ENCODE measurements around the gene CHN1. TPM values are rescaled to one million over a fixed set of nuclear protein-coding genes. Genes with fewer than 3 reads are reported as not detected.

CHN1 gene
- total and polyA plus RNA-seq, 2 of the 8 experiments (the other 6 are each of a cell fraction or from before 2014, with no cell fraction given), result 54.0 to 65.7 TPM

DNA sequence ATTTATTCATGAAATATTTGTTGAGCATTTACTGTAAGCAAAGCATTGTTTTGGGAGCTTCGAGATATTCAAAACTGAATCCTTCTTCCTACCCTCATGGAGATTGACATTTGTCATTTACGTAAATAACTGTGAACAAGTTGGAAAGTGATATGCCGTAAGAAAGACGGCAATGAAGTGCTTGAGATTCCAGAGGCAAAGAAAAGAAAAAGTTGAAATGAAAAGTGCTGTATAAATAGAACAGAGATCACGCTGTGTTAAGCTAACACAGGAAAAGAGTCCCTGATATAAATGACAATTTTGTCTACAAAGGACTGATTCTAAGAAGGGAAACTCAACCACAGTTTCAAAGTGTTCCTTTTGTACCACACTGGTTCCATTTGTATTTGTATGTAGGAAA lies 242.7 kb downstream of the CHN1 start:
- no peaks in the 10 kb centered on the region for H3K36me3 ChIP-seq (ENCODE audit: control insufficient read depth in 2 of 4, insufficient read depth in 4 of 4, low read length in 3 of 4)
- TF ChIP-seq ZNF274 (IDR thresholded peaks at IDR 0.05; ENCODE audit: borderline replicate concordance, extremely low read depth, low read length), result no peak
- TF ChIP-seq HDAC6 (IDR thresholded peaks at IDR 0.05; ENCODE audit: low read depth, low read length), result no peak
- TF ChIP-seq MAFK (IDR thresholded peaks at IDR 0.05; ENCODE audit: low read depth, low read length), result no peak
- TF ChIP-seq CHD2 (IDR thresholded peaks at IDR 0.05; ENCODE audit: low read length), result no peak
- TF ChIP-seq RXRA (IDR thresholded peaks at IDR 0.05; ENCODE audit: insufficient read depth, low read depth, low read length), result no peak
- TF ChIP-seq EZH2 (IDR thresholded peaks at IDR 0.05; ENCODE audit: low read depth, low read length, severe bottlenecking), result no peak
- TF ChIP-seq CTBP2 (IDR thresholded peaks at IDR 0.05; ENCODE audit: borderline replicate concordance, insufficient read depth, insufficient read length, low read length), result no peak
- no peak for TF ChIP-seq CBX5 (IDR thresholded peaks at IDR 0.05; ENCODE audit: low read depth, low read length)
- TF ChIP-seq RBBP5 (IDR thresholded peaks at IDR 0.05; ENCODE audit: borderline replicate concordance, low read depth, low read length), result no peak
- TF ChIP-seq, protein P1, sequence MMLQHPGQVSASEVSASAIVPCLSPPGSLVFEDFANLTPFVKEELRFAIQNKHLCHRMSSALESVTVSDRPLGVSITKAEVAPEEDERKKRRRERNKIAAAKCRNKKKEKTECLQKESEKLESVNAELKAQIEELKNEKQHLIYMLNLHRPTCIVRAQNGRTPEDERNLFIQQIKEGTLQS (IDR thresholded peaks at IDR 0.05; ENCODE audit: insufficient read depth, low read depth, low read length), result no peak
- TF ChIP-seq, protein P2, sequence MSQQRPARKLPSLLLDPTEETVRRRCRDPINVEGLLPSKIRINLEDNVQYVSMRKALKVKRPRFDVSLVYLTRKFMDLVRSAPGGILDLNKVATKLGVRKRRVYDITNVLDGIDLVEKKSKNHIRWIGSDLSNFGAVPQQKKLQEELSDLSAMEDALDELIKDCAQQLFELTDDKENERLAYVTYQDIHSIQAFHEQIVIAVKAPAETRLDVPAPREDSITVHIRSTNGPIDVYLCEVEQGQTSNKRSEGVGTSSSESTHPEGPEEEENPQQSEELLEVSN (IDR thresholded peaks at IDR 0.05), result no peak
- no peak for TF ChIP-seq KDM5A (IDR thresholded peaks at IDR 0.05; ENCODE audit: low read length)
- FAIRE-seq, result no peak
- H2AFZ ChIP-seq (ENCODE audit: low read length), result no peak overlapping the region
- H3K79me1 ChIP-seq (ENCODE audit: low read depth, low read length), result no peaks in the 10 kb centered on the region
- H4K8ac ChIP-seq (ENCODE audit: extremely low read depth, insufficient read depth, low read length), result no peak overlapping the region
- H3K4me3 ChIP-seq (ENCODE audit: extremely low read depth in 1 of 4, insufficient read depth in 2 of 4, low read depth in 3 of 4, low read length in 4 of 4), result no peak overlapping the region
- no peak overlapping the region for H2BK5ac ChIP-seq (ENCODE audit: low read depth, low read length)
- H3K23ac ChIP-seq (ENCODE audit: insufficient read length), result no peak overlapping the region
- no peak overlapping the region for H2BK12ac ChIP-seq (ENCODE audit: low read depth, low read length)
- H3K4ac ChIP-seq (replicated peaks; ENCODE audit: insufficient read length, low read depth, low read length), result no peak overlapping the region
- WGBS, 2 experiments (ENCODE audit: extremely low coverage in 1 of 2, insufficient coverage in 1 of 2, insufficient read length in 1 of 2, insufficient replicate concordance in 2 of 2, low coverage in 1 of 2, low lambda C conversion rate in 2 of 2, missing lambda C conversion rate in 1 of 2), result 93% methylated on average over 5 of the region's 5 CpGs; no CpG with 5 or more reads in 1 of the 2 experiments
- no peak overlapping the region for H3K9ac ChIP-seq (replicated peaks in 1 of 4; ENCODE audit: extremely low read depth in 1 of 4, low read depth in 3 of 4, low read length in 3 of 4)
- H3K56ac ChIP-seq (replicated peaks; ENCODE audit: insufficient read length, low read depth, low read length), result no peak overlapping the region
- no peaks in the 10 kb centered on the region for H4K20me1 ChIP-seq (replicated peaks in 1 of 2; ENCODE audit: control insufficient read depth in 1 of 2, insufficient read depth in 2 of 2, low read length in 2 of 2)
- no peak overlapping the region for H3K4me2 ChIP-seq (ENCODE audit: insufficient read depth in 1 of 2, low read depth in 2 of 2, low read length in 2 of 2)
- H3K9me3 ChIP-seq (ENCODE audit: insufficient read depth in 2 of 2, low read depth in 1 of 2, low read length in 1 of 2), result no peaks in the 10 kb centered on the region
- CTCF ChIA-PET (ENCODE audit: partially characterized antibody), result interaction anchor here (0.8 to 5.8 kb wide), 12 partner anchors 9 to 566 kb away, joined by 3 to 55 read pairs (median 4); no protein-coding TSS in a partner anchor
- no peak overlapping the region for H3K14ac ChIP-seq (ENCODE audit: insufficient read length)
- H2BK120ac ChIP-seq (replicated peaks; ENCODE audit: low read depth, low read length), result no peak overlapping the region
- POLR2A ChIA-PET (ENCODE audit: partially characterized antibody), result interaction anchor here (0.6 to 1.9 kb wide), 5 partner anchors 8 to 264 kb away, joined by 3 to 5 read pairs (median 3); no protein-coding TSS in a partner anchor
- H2AK5ac ChIP-seq (ENCODE audit: low read depth, low read length), result no peak overlapping the region
- H3K4me1 ChIP-seq (replicated peaks in 1 of 4; ENCODE audit: control insufficient read depth in 3 of 4, insufficient read depth in 4 of 4, low read length in 3 of 4), result peaks cover 0 to 5% (median 0%) of the 10 kb centered on the region in 4 experiments; a peak in 1 of 7 replicates
- no peak overlapping the region for H4K91ac ChIP-seq (replicated peaks; ENCODE audit: insufficient read length, low read length)
- no peaks in the 10 kb centered on the region; a peak in 1 of 7 replicates for H3K27me3 ChIP-seq (replicated peaks in 1 of 4; ENCODE audit: control insufficient read depth in 3 of 4, extremely low read depth in 1 of 4, insufficient read depth in 3 of 4, low read length in 3 of 4)
- H3K23me2 ChIP-seq (ENCODE audit: low read depth, low read length), result no peaks in the 10 kb centered on the region
- no peak overlapping the region for H3K27ac ChIP-seq (ENCODE audit: low read depth, low read length)
- no peak overlapping the region for H2BK15ac ChIP-seq (ENCODE audit: low read length)
- no peak overlapping the region for H2BK20ac ChIP-seq (ENCODE audit: low read length)
- no peak for DNase-seq (ENCODE audit: low read depth in 1 of 2, low spot score in 2 of 2)
- no peak overlapping the region for H4K5ac ChIP-seq (ENCODE audit: insufficient read length, low read depth, low read length)
- H3K18ac ChIP-seq (ENCODE audit: extremely low read depth, low read length), result no peak overlapping the region
- no peaks in the 10 kb centered on the region for H3K79me2 ChIP-seq (ENCODE audit: control insufficient read depth in 1 of 2, insufficient read depth in 2 of 2, low read length in 2 of 2)

Measured in H1 (cell line).